ENCODE results near the gene RASA1. TPM values are rescaled to one million over a fixed set of nuclear protein-coding genes. Genes with fewer than 3 reads are reported as not detected.
A peak's percentile ranks its signal among the peaks of the same experiment; 100 is the strongest.

Gene RASA1
- total and polyA plus RNA-seq, 2 donors from 2014 or later, result 9.9 to 25.5 TPM

GRCh38 chr5:87437724-87438123, 170.0 kb downstream of the RASA1 start:
- Histone ChIP-seq H3K36me3 (ENCODE audit: control insufficient read depth in 2 of 3, insufficient read depth in 3 of 3, low read length in 3 of 3) (no peaks in the 10 kb centered on the region), H3K27ac (ENCODE audit: low read depth in 2 of 2, low read length in 2 of 2) (no peak overlapping the region), H3K4me3 (ENCODE audit: low read length in 3 of 3) (no peak overlapping the region), H3K9me3 (ENCODE audit: control insufficient read depth in 2 of 3, insufficient read depth in 1 of 3, low read length in 3 of 3) (peaks cover 0 to 5% (median 0%) of the 10 kb centered on the region in 3 donors), H3K4me1 (ENCODE audit: control insufficient read depth in 2 of 3, insufficient read depth in 2 of 3, low read depth in 1 of 3, low read length in 3 of 3) (no peaks in the 10 kb centered on the region), H3K27me3 (ENCODE audit: control insufficient read depth, insufficient read depth, low read length) (no peaks in the 10 kb centered on the region), H3K9ac (ENCODE audit: low read length in 3 of 3) (no peak overlapping the region)
- peak; percentile 79 for FAIRE-seq
- TF ChIP-seq CTCF (IDR thresholded peaks at IDR 0.05; ENCODE audit: borderline replicate concordance, extremely low read depth, insufficient read depth), result no peak
- no peak for DNase-seq
- intact Hi-C loops (cut with DNase I), result no loop called here

GRCh38 chr5:87438231-87438630, 170.5 kb downstream of the RASA1 start:
- FAIRE-seq, result no peak

More at GRCh38 chr5:87438231-87438630, 170.5 kb downstream of the RASA1 start:
- no peak for TF ChIP-seq CTCF (IDR thresholded peaks at IDR 0.05; ENCODE audit: borderline replicate concordance, extremely low read depth, insufficient read depth)
- Histone ChIP-seq H3K9ac (ENCODE audit: low read length in 3 of 3) (no peak overlapping the region), H3K36me3 (ENCODE audit: control insufficient read depth in 2 of 3, insufficient read depth in 3 of 3, low read length in 3 of 3) (no peaks in the 10 kb centered on the region), H3K9me3 (ENCODE audit: control insufficient read depth in 2 of 3, insufficient read depth in 1 of 3, low read length in 3 of 3) (peaks cover 0 to 5% (median 0%) of the 10 kb centered on the region in 3 donors), H3K4me3 (ENCODE audit: low read length in 3 of 3) (no peak overlapping the region), H3K27ac (ENCODE audit: low read depth in 2 of 2, low read length in 2 of 2) (no peak overlapping the region), H3K4me1 (ENCODE audit: control insufficient read depth in 2 of 3, insufficient read depth in 2 of 3, low read depth in 1 of 3, low read length in 3 of 3) (no peaks in the 10 kb centered on the region), H3K27me3 (ENCODE audit: control insufficient read depth, insufficient read depth, low read length) (no peaks in the 10 kb centered on the region)
- intact Hi-C loops (cut with DNase I), result no loop called here
- no peak for DNase-seq

Other genes starting within 250 kb of the RASA1 start
- gene CCNH, start 145.0 kb downstream of the RASA1 start, total RNA-seq, result 52.6 TPM
- gene CCNH, start 145.0 kb downstream of the RASA1 start, polyA plus RNA-seq (ENCODE audit: insufficient read depth, low read depth, low replicate concordance), result 49.7 TPM